Adipose tissue (tissue), 3 donors: ENCODE results near the gene PCDH9. TPM values are rescaled to one million over a fixed set of nuclear protein-coding genes. Genes with fewer than 3 reads are reported as not detected.
"Not testable (repeated sequence)": the region's sequence is repeated elsewhere in the genome, so short reads cannot be mapped to it uniquely, and the experiment has no call there.

Source experiments
- H3K27ac ChIP-seq: one replicate; pipeline ENCODE4 v1.5.1; 2013; ENCODE audit warnings: low read depth, low read length
- WGBS, 3 donors: extraction: QIAGEN DNeasy Blood & Tissue Kit; methylation state at CpG; one replicate each; pipeline ENCODE4 v1.1.7; 2013; 5-methylcytosine and 5-hydroxymethylcytosine counted together
- polyA plus RNA-seq, 3 donors: library from polyadenylated mRNA; stranded (reverse); fragments of 200-250 nt; gene quantifications; one replicate each; pipeline ENCODE4 v1.2.3, GENCODE V29; 2013
- donor health status: healthy with polysubstance abuse.
- donor health status: Bipolar disorder and iron deficiency.
- donor health status: healthy.

PCDH9 gene
- polyA plus RNA-seq, 3 donors, result 0.49 to 1.7 (median 1.0) TPM

- 61 to 75% (median 71%) methylated on average over 4 of the region's 4 CpGs for WGBS, 3 donors
- no peak overlapping the region for H3K27ac ChIP-seq
These were observed 964.8 kb downstream of the PCDH9 start for GRCh38 chr13:66265371-66265770.

GRCh38 chr13:66264971-66265370, 965.2 kb downstream of the PCDH9 start:
- WGBS, 3 donors, result 61 to 81% (median 71%) methylated on average over 5 of the region's 5 CpGs
- H3K27ac ChIP-seq, result no peak overlapping the region

GRCh38 chr13:66262330-66262729, 967.8 kb downstream of the PCDH9 start:
- WGBS, 3 donors, result 73 to 84% (median 78%) methylated on average over 1 of the region's 1 CpG
- H3K27ac ChIP-seq, result no peak overlapping the region

GRCh38 chr13:66259426-66259825, 970.7 kb downstream of the PCDH9 start:
- H3K27ac ChIP-seq, result not testable (repeated sequence)
- WGBS, 3 donors, result 96% methylated on average over 17 of the region's 17 CpGs
